ENCODE measurements around the gene CMSS1.
A peak's percentile ranks its signal among the peaks of the same experiment; 100 is the strongest.

CMSS1 gene

DNA sequence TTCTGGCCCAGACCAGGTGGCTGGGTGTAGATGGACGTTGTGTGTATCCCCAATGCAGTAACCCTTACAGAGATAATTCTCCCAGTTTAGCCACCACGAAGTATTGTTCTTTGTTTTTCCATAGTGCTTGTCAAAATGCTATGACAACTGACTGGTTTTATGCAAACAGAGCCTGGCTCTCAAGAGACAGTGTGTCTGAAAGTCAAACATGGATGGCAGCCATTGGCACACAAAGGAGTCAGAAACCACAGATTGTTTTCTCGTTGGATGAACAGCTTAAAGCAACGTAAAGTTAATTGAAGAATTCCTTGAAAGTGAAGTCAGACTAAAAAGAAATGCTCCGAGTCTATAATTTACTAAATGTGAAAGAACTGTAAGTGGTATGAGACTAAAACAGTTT lies 205.5 kb downstream of the CMSS1 start (continued):
- TF ChIP-seq, protein P1, sequence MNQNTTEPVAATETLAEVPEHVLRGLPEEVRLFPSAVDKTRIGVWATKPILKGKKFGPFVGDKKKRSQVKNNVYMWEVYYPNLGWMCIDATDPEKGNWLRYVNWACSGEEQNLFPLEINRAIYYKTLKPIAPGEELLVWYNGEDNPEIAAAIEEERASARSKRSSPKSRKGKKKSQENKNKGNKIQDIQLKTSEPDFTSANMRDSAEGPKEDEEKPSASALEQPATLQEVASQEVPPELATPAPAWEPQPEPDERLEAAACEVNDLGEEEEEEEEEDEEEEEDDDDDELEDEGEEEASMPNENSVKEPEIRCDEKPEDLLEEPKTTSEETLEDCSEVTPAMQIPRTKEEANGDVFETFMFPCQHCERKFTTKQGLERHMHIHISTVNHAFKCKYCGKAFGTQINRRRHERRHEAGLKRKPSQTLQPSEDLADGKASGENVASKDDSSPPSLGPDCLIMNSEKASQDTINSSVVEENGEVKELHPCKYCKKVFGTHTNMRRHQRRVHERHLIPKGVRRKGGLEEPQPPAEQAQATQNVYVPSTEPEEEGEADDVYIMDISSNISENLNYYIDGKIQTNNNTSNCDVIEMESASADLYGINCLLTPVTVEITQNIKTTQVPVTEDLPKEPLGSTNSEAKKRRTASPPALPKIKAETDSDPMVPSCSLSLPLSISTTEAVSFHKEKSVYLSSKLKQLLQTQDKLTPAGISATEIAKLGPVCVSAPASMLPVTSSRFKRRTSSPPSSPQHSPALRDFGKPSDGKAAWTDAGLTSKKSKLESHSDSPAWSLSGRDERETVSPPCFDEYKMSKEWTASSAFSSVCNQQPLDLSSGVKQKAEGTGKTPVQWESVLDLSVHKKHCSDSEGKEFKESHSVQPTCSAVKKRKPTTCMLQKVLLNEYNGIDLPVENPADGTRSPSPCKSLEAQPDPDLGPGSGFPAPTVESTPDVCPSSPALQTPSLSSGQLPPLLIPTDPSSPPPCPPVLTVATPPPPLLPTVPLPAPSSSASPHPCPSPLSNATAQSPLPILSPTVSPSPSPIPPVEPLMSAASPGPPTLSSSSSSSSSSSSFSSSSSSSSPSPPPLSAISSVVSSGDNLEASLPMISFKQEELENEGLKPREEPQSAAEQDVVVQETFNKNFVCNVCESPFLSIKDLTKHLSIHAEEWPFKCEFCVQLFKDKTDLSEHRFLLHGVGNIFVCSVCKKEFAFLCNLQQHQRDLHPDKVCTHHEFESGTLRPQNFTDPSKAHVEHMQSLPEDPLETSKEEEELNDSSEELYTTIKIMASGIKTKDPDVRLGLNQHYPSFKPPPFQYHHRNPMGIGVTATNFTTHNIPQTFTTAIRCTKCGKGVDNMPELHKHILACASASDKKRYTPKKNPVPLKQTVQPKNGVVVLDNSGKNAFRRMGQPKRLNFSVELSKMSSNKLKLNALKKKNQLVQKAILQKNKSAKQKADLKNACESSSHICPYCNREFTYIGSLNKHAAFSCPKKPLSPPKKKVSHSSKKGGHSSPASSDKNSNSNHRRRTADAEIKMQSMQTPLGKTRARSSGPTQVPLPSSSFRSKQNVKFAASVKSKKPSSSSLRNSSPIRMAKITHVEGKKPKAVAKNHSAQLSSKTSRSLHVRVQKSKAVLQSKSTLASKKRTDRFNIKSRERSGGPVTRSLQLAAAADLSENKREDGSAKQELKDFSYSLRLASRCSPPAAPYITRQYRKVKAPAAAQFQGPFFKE (tag by site-specific recombination; IDR thresholded peaks at IDR 0.05; ENCODE audit: borderline replicate concordance): no peak

DNA sequence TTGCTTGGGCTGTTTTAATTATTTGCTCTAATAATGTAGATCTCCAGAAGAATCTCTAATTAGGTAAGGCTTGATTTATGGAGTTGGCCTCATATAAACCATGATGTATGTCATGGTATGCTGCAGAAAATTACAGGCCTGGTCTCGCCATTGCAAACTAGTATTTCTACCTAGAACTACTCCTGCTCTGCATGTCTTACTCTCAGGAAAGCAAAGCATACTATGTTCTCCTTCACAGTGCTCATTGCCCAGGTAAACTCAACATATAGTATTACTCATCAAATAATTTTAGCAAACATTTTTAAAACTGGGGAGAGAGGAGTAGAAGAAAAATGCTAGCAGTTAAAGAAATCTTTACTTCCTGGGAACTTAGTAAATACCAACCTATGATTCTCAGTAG lies 205.9 kb downstream of the CMSS1 start:
- Histone ChIP-seq H3K36me3 (ENCODE audit: control insufficient read depth in 2 of 2, insufficient read depth in 1 of 2, low read length in 2 of 2) (no peaks in the 10 kb centered on the region), H3K27ac (ENCODE audit: extremely low read depth, low read depth, low read length) (no peak overlapping the region), H3K4me1 (ENCODE audit: control insufficient read depth, insufficient read depth, low read length) (no peaks in the 10 kb centered on the region; the same call in 1 of the 2 replicates), H3K4me3 (ENCODE audit: low read depth, low read length) (no peak overlapping the region), H3K9me3 (ENCODE audit: control insufficient read depth, insufficient read depth, low read depth, low read length) (no peaks in the 10 kb centered on the region)
- TF ChIP-seq ZFHX2 (tag by site-specific recombination; conservative IDR thresholded peaks at IDR 0.05) (no peak), SP7 (tag by site-specific recombination; IDR thresholded peaks at IDR 0.05) (0 out of 2 replicates have a peak, but pooled peaks have one; percentile 16)
- TF ChIP-seq, protein P2, sequence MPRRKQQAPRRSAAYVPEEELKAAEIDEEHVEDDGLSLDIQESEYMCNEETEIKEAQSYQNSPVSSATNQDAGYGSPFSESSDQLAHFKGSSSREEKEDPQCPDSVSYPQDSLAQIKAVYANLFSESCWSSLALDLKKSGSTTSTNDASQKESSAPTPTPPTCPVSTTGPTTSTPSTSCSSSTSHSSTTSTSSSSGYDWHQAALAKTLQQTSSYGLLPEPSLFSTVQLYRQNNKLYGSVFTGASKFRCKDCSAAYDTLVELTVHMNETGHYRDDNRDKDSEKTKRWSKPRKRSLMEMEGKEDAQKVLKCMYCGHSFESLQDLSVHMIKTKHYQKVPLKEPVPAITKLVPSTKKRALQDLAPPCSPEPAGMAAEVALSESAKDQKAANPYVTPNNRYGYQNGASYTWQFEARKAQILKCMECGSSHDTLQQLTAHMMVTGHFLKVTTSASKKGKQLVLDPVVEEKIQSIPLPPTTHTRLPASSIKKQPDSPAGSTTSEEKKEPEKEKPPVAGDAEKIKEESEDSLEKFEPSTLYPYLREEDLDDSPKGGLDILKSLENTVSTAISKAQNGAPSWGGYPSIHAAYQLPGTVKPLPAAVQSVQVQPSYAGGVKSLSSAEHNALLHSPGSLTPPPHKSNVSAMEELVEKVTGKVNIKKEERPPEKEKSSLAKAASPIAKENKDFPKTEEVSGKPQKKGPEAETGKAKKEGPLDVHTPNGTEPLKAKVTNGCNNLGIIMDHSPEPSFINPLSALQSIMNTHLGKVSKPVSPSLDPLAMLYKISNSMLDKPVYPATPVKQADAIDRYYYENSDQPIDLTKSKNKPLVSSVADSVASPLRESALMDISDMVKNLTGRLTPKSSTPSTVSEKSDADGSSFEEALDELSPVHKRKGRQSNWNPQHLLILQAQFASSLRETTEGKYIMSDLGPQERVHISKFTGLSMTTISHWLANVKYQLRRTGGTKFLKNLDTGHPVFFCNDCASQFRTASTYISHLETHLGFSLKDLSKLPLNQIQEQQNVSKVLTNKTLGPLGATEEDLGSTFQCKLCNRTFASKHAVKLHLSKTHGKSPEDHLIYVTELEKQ (tag by site-specific recombination; IDR thresholded peaks at IDR 0.05; ENCODE audit: borderline replicate concordance): no peak
- TF ChIP-seq, protein P1 (tag by site-specific recombination; IDR thresholded peaks at IDR 0.05; ENCODE audit: borderline replicate concordance): no peak
- ChIA-PET POLR2A (no interaction called here), CTCF (no interaction called here)

DNA sequence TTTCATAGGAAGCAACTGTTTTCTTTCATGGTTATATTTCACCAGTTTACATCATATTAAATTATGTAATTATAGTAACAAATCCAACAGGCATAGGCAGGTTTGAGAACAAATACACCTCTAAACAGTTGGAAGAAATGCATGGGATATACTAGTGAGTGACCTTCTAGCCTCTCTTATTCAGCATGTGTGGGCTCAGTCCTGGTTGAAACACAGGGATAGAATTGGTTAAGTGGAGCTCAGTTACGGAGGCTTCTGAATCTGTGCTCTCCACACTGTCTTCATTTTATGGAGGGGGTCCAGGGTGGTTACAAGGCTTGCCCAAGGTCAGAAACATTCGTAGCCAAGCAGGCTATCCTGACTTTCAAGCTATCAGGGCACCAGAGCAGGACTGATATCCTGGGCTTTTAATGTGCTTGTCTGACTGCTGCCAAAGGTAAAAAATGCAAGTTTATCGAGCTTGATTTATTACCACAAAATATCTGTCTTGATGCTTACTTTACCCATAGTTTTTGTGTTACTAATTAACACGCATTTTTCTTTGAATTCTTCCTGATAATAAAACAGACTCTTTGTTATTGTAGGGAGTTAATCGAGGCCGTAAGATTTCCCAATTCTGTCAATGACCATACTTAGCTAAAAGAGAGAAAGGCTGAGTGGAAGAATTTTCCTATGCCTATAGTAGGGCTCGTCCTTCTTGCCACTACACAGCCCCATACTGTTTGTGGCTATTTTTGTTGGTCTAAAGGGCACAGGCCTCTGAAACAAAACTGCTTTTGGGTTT lies 207.1 kb downstream of the CMSS1 start:
- ChIA-PET CTCF (no interaction called here), POLR2A (no interaction called here)
- no peak overlapping the region for H3K4me3 ChIP-seq (ENCODE audit: low read depth, low read length)
- H3K4me1 ChIP-seq (ENCODE audit: control insufficient read depth, insufficient read depth, low read length): no peaks in the 10 kb centered on the region; the same call in 1 of the 2 replicates
- H3K36me3 ChIP-seq (ENCODE audit: control insufficient read depth in 2 of 2, insufficient read depth in 1 of 2, low read length in 2 of 2): no peaks in the 10 kb centered on the region
- H3K9me3 ChIP-seq (ENCODE audit: control insufficient read depth, insufficient read depth, low read depth, low read length): no peaks in the 10 kb centered on the region
- H3K27ac ChIP-seq (ENCODE audit: extremely low read depth, low read depth, low read length): no peak overlapping the region
- TF ChIP-seq ZNF585B (tag by site-specific recombination; IDR thresholded peaks at IDR 0.05): no peak
- TF ChIP-seq ZNF133 (tag by site-specific recombination; IDR thresholded peaks at IDR 0.05): no peak
- no peak for TF ChIP-seq BCL11B (tag by site-specific recombination; IDR thresholded peaks at IDR 0.05; ENCODE audit: low read depth)
- no peak for TF ChIP-seq ZNF76 (tag by site-specific recombination; IDR thresholded peaks at IDR 0.05; ENCODE audit: borderline replicate concordance, low read depth)
- TF ChIP-seq SP7 (tag by site-specific recombination; IDR thresholded peaks at IDR 0.05): no peak
- TF ChIP-seq, protein P3, sequence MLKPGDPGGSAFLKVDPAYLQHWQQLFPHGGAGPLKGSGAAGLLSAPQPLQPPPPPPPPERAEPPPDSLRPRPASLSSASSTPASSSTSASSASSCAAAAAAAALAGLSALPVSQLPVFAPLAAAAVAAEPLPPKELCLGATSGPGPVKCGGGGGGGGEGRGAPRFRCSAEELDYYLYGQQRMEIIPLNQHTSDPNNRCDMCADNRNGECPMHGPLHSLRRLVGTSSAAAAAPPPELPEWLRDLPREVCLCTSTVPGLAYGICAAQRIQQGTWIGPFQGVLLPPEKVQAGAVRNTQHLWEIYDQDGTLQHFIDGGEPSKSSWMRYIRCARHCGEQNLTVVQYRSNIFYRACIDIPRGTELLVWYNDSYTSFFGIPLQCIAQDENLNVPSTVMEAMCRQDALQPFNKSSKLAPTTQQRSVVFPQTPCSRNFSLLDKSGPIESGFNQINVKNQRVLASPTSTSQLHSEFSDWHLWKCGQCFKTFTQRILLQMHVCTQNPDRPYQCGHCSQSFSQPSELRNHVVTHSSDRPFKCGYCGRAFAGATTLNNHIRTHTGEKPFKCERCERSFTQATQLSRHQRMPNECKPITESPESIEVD (tag by site-specific recombination; IDR thresholded peaks at IDR 0.05): peak; percentile 75
- TF ChIP-seq ZNF292 (tag by site-specific recombination; IDR thresholded peaks at IDR 0.05; ENCODE audit: borderline replicate concordance, low read depth): no peak
- TF ChIP-seq ZNF776 (tag by site-specific recombination; IDR thresholded peaks at IDR 0.05; ENCODE audit: borderline replicate concordance): no peak
- TF ChIP-seq OVOL3 (tag by site-specific recombination; IDR thresholded peaks at IDR 0.05): no peak
